MM.1S (cell line): Measurements from ENCODE around the gene ARV1.

Experiments
- DNase-seq: peaks from one replicate; pipeline ENCODE4 v3.0.0-alpha.2; 2015
- H2AFZ ChIP-seq: fragments of 300-600 bp; sonication (generic); 2 replicates; pipeline ENCODE4 v1.6.0; 2016; ENCODE audit warnings: antibody characterized with exemption, low read length
- H3F3A ChIP-seq: fragments of 300-600 bp; sonication (generic); 2 replicates; pipeline ENCODE4 v1.6.1; 2016; ENCODE audit warnings: mild to moderate bottlenecking, antibody characterized with exemption, low read length, moderate library complexity, mixed read lengths; ENCODE audit not compliant: insufficient read depth
- H3K27ac ChIP-seq: fragments of 300-600 bp; sonication (generic); 2 replicates; pipeline ENCODE4 v1.5.1; 2016; ENCODE audit warnings: mild to moderate bottlenecking, low read length
- H3K27me3 ChIP-seq: fragments of 300-600 bp; sonication (generic); replicated peaks from 2 replicates; pipeline ENCODE4 v1.6.0; 2016; ENCODE audit warnings: low read length; ENCODE audit not compliant: insufficient read depth
- H3K36me3 ChIP-seq: fragments of 300-600 bp; sonication (generic); replicated peaks from 2 replicates; pipeline ENCODE4 v1.6.1; 2016; ENCODE audit warnings: mild to moderate bottlenecking, low read length, mixed read lengths; ENCODE audit not compliant: insufficient read depth
- H3K4me1 ChIP-seq: fragments of 300-600 bp; sonication (generic); 2 replicates; pipeline ENCODE4 v1.6.1; 2016; ENCODE audit warnings: low read length, mixed read lengths
- H3K4me2 ChIP-seq: fragments of 300-600 bp; sonication (generic); 2 replicates; pipeline ENCODE4 v1.6.0; 2016; ENCODE audit warnings: low read depth, low read length
- H3K4me3 ChIP-seq: fragments of 300-600 bp; sonication (generic); 2 replicates; pipeline ENCODE4 v1.5.1; 2016; ENCODE audit warnings: low read length, mixed read lengths
- H3K79me2 ChIP-seq: fragments of 300-600 bp; sonication (generic); 2 replicates; pipeline ENCODE4 v1.6.1; 2016; ENCODE audit warnings: mixed run types, low read length, mixed read lengths
- H3K9ac ChIP-seq: fragments of 300-600 bp; sonication (generic); 2 replicates; pipeline ENCODE4 v1.6.1; 2016; ENCODE audit warnings: low read length, mixed read lengths
- H3K9me2 ChIP-seq: fragments of 300-600 bp; sonication (generic); replicated peaks from 2 replicates; pipeline ENCODE4 v1.6.1; 2016; ENCODE audit warnings: mild to moderate bottlenecking, low read length, mixed read lengths; ENCODE audit not compliant: insufficient read depth
- H3K9me3 ChIP-seq: fragments of 300-600 bp; sonication (generic); replicated peaks from 2 replicates; pipeline ENCODE4 v1.6.1; 2016; ENCODE audit warnings: mild to moderate bottlenecking, low read length, mixed read lengths; ENCODE audit not compliant: insufficient read depth
- H4K20me1 ChIP-seq: fragments of 300-600 bp; sonication (generic); 2 replicates; pipeline ENCODE4 v1.6.1; 2016; ENCODE audit warnings: mild to moderate bottlenecking, low read length, moderate library complexity, mixed read lengths; ENCODE audit not compliant: insufficient read depth
- EZH2 ChIP-seq: fragments of 300-600 bp; sonication (generic); optimal IDR thresholded peaks from 2 replicates; pipeline ENCODE3; 2017; ENCODE audit warnings: low read depth, mild to moderate bottlenecking, antibody characterized with exemption, low read length, mixed read lengths
- EZH2phosphoT487 ChIP-seq: fragments of 300-600 bp; sonication (generic); IDR thresholded peaks from 2 replicates; pipeline ENCODE4 v1.6.1; 2018; ENCODE audit warnings: antibody characterized with exemption, low read length
- TF ChIP-seq, protein P1 (sequence below): fragments of 300-600 bp; sonication (generic); IDR thresholded peaks from 2 replicates; pipeline ENCODE4 v1.5.1; 2016; ENCODE audit warnings: antibody characterized with exemption, low read length, mixed read lengths

ARV1 gene

DNA sequence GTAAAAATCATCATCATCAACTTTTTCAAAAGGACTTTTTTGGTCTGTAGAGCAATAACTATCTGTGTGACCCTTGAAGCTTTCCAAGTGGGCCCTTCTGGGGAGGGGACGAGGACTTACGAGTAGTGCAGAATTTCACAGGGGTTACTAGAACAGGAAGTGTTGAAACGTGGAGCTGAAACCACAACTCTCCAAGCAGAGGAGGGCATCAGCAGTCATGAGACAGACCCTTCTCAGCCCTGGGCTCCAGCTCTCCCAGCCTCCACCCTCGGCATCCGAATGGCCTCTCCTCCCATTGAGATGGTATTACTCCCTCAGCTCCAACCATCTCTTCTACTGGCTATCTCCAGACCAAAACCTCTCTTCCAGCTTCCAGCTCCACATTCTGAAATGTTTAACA lies 57.5 kb downstream of the ARV1 start:
- H3K36me3 ChIP-seq = no peaks in the 10 kb centered on the region
- H3K79me2 ChIP-seq = no peaks in the 10 kb centered on the region
- H3K27ac ChIP-seq = no peak overlapping the region
- no peak for DNase-seq
- no peaks in the 10 kb centered on the region for H3K9me3 ChIP-seq
- H4K20me1 ChIP-seq = no peaks in the 10 kb centered on the region
- no peak overlapping the region for H3K4me3 ChIP-seq
- H3F3A ChIP-seq = no peaks in the 10 kb centered on the region
- H2AFZ ChIP-seq = no peak overlapping the region
- H3K27me3 ChIP-seq = no peaks in the 10 kb centered on the region; the same call in 1 of the 2 replicates
- H3K9ac ChIP-seq = no peak overlapping the region
- no peaks in the 10 kb centered on the region for H3K9me2 ChIP-seq
- peaks cover 11% of the 10 kb centered on the region; the same call in 1 of the 2 replicates for H3K4me1 ChIP-seq
- H3K4me2 ChIP-seq = no peak overlapping the region
- TF ChIP-seq EZH2phosphoT487 (no peak), EZH2 (no peak)
- TF ChIP-seq, protein P1, sequence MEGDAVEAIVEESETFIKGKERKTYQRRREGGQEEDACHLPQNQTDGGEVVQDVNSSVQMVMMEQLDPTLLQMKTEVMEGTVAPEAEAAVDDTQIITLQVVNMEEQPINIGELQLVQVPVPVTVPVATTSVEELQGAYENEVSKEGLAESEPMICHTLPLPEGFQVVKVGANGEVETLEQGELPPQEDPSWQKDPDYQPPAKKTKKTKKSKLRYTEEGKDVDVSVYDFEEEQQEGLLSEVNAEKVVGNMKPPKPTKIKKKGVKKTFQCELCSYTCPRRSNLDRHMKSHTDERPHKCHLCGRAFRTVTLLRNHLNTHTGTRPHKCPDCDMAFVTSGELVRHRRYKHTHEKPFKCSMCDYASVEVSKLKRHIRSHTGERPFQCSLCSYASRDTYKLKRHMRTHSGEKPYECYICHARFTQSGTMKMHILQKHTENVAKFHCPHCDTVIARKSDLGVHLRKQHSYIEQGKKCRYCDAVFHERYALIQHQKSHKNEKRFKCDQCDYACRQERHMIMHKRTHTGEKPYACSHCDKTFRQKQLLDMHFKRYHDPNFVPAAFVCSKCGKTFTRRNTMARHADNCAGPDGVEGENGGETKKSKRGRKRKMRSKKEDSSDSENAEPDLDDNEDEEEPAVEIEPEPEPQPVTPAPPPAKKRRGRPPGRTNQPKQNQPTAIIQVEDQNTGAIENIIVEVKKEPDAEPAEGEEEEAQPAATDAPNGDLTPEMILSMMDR = no peak

DNA sequence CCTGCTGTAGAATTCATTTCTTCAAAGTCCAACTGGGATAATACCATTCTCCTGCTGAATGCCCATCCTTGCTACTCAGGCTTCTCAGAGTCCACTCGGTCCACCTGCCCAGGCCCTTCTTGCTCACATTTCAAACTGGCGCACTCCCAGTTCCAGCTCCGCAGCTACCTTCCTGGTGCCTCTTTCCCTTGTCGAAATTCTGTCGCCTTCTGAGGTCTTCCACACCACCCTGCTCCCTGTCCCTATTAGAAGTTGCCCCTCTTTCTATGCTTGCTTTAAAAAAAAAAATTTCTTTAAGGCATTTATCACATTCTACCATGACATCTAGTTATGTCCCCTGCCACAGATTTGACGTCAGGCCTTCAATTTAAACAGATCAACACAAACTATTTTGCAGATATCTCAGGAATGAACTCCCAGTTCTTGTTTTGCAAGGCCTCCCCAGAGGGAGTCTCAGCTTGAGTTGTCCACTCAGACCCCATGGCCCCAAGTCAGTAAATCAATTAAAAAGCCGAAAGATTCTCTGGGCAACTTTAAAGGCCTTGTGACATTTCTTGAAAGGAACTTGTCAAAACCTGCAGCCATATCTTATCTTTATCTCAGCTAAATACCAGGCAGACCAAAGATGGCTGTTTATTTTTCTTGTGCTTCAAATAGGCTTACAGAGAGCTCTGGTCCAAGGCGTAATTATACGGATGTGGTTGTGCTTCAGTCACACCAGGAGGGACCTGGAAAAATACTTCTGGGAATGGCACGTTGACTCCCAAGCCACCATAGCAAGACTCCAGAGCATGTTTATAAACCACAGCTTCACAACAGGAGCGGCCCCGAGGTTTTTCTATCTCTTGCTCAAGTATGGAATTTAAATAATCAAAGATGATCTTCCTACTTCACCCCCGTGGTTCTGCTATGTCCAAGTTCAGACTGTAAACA lies 59.0 kb downstream of the ARV1 start:
- no peak overlapping the region for H3K4me3 ChIP-seq
- H3K79me2 ChIP-seq = no peaks in the 10 kb centered on the region
- H3K27me3 ChIP-seq = no peaks in the 10 kb centered on the region; the same call in 1 of the 2 replicates
- TF ChIP-seq EZH2 (no peak), EZH2phosphoT487 (no peak)
- TF ChIP-seq, protein P1 = no peak
- H3K9me3 ChIP-seq = no peaks in the 10 kb centered on the region
- no peak for DNase-seq
- H3K9me2 ChIP-seq = no peaks in the 10 kb centered on the region
- peaks cover 11% of the 10 kb centered on the region; the same call in 1 of the 2 replicates for H3K4me1 ChIP-seq
- H3K9ac ChIP-seq = no peak overlapping the region
- no peaks in the 10 kb centered on the region for H3K36me3 ChIP-seq
- H2AFZ ChIP-seq = no peak overlapping the region
- H3K27ac ChIP-seq = no peak overlapping the region
- H4K20me1 ChIP-seq = no peaks in the 10 kb centered on the region
- no peak overlapping the region for H3K4me2 ChIP-seq
- no peaks in the 10 kb centered on the region for H3F3A ChIP-seq

DNA sequence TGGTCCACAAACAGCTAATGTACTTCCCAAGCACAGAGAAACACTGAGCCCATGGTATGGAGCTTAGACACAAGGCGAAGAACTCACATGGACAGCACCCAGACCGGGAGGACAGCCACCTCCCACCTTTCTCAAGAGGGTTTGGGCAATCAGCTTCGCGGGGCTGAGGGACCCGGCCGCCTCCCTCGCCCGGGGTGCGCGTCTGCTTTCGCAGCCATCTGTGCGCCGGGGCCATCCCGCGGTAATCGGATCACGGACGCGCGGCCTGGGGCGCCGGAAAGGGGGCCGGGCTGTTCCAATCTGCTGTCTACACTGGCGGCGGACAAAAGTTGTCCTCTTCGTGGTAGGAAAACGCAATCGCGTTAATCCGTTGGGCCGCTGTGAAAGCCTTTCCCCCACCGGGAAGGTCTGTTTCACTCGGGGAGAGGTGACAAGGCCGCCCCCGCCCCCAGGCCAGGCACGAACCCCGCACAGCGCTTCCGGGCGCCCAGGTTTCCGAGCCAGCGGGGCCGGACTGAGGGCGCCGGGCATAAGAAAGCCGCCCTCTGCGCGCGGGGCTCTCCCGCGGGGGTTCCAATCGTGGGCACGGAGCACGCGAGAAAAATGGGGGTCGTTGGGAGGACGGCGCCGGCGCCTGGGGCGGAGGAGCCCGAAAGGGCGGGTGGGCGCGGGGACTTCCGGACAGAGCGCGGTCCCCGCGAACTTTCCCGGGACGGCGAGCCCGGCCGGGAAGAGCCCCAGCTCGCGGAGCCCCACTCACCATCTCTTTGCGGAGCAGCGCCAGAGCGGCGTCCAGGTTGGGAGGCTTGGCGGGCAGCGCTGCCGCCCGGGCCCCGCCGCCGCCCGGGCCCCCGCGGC lies 60.5 kb downstream of the ARV1 start:
- Histone ChIP-seq H4K20me1 (no peaks in the 10 kb centered on the region), H3K9me3 (no peaks in the 10 kb centered on the region), H3F3A (no peaks in the 10 kb centered on the region), H3K4me2 (peak overlapping the region; percentile 85), H3K27me3 (no peaks in the 10 kb centered on the region; the same call in 1 of the 2 replicates), H3K27ac (no peak overlapping the region), H3K9me2 (no peaks in the 10 kb centered on the region), H3K4me1 (peaks cover 11% of the 10 kb centered on the region; the same call in 1 of the 2 replicates), H3K9ac (peak overlapping the region; percentile 48; the same call in 1 of the 2 replicates), H3K79me2 (no peaks in the 10 kb centered on the region), H3K4me3 (peak overlapping the region; percentile 68), H3K36me3 (no peaks in the 10 kb centered on the region), H2AFZ (peak overlapping the region; percentile 90)
- DNase-seq = peak; percentile 42
- TF ChIP-seq, protein P1 = no peak
- TF ChIP-seq EZH2 = no peak
- TF ChIP-seq EZH2phosphoT487 = no peak
